Body of pancreas (tissue), 4 donors: Measurements from ENCODE around the gene COL26A1.

Experiments
- CTCF ChIP-seq, 7 experiments: fragments of 450-650 bp in 4 of 7; fragments of 200-600 bp in 3 of 7; sonication (generic) in 3 of 7; IDR thresholded peaks; one replicate each; pipeline ENCODE4 v1.5.1; 2016 to 2019; ENCODE audit warnings: antibody characterized with exemption in 7 of 7
- POLR2A ChIP-seq, 3 donors: fragments of 450-650 bp; IDR thresholded peaks; one replicate each; pipeline ENCODE4 v1.6.1; 2016; ENCODE audit warnings: antibody characterized with exemption in 3 of 3, mild to moderate bottlenecking in 2 of 3

GRCh38 chr7:101586906-101587677 lies 224.4 kb downstream of the COL26A1 start:
- TF ChIP-seq CTCF (IDR thresholded peaks at IDR 0.05) (no peak), POLR2A (IDR thresholded peaks at IDR 0.05) (no peak)
